ENCODE data around the gene ME1. TPM values are rescaled to one million over a fixed set of nuclear protein-coding genes. Genes with fewer than 3 reads are reported as not detected.

ME1 gene
- total RNA-seq, 1 donor from 2014 or later, result 2.6 TPM

GRCh38 chr6:83252719-83253118 is 178.1 kb downstream of the ME1 start:
- Histone ChIP-seq H3K27me3 (ENCODE audit: control insufficient read depth in 3 of 3, insufficient read depth in 3 of 3, low read length in 3 of 3) (no peaks in the 10 kb centered on the region), H3K4me1 (ENCODE audit: control insufficient read depth in 3 of 3, insufficient read depth in 3 of 3, low read length in 3 of 3) (no peaks in the 10 kb centered on the region), H3K9ac (ENCODE audit: low read depth in 1 of 3, low read length in 3 of 3) (no peak overlapping the region), H3K4me3 (ENCODE audit: low read length in 3 of 3) (no peak overlapping the region), H3K9me3 (ENCODE audit: control insufficient read depth in 3 of 3, low read length in 3 of 3) (no peaks in the 10 kb centered on the region), H3K27ac (ENCODE audit: low read depth, low read length) (no peak overlapping the region), H3K36me3 (ENCODE audit: control insufficient read depth in 3 of 3, insufficient read depth in 3 of 3, low read length in 3 of 3) (peaks cover 0 to 10% (median 6%) of the 10 kb centered on the region in 3 donors)

GRCh38 chr6:83250235-83250634 is 180.6 kb downstream of the ME1 start:
- Histone ChIP-seq H3K36me3 (ENCODE audit: control insufficient read depth in 3 of 3, insufficient read depth in 3 of 3, low read length in 3 of 3) (peaks cover 0 to 10% (median 6%) of the 10 kb centered on the region in 3 donors), H3K4me3 (ENCODE audit: low read length in 3 of 3) (no peak overlapping the region), H3K9me3 (ENCODE audit: control insufficient read depth in 3 of 3, low read length in 3 of 3) (no peaks in the 10 kb centered on the region), H3K27ac (ENCODE audit: low read depth, low read length) (no peak overlapping the region), H3K27me3 (ENCODE audit: control insufficient read depth in 3 of 3, insufficient read depth in 3 of 3, low read length in 3 of 3) (no peaks in the 10 kb centered on the region), H3K9ac (ENCODE audit: low read depth in 1 of 3, low read length in 3 of 3) (no peak overlapping the region), H3K4me1 (ENCODE audit: control insufficient read depth in 3 of 3, insufficient read depth in 3 of 3, low read length in 3 of 3) (no peaks in the 10 kb centered on the region)

- no peaks in the 10 kb centered on the region for H3K4me1 ChIP-seq (ENCODE audit: control insufficient read depth in 3 of 3, insufficient read depth in 3 of 3, low read length in 3 of 3)
- no peak overlapping the region for H3K4me3 ChIP-seq (ENCODE audit: low read length in 3 of 3)
- H3K36me3 ChIP-seq (ENCODE audit: control insufficient read depth in 3 of 3, insufficient read depth in 3 of 3, low read length in 3 of 3), result peaks cover 0 to 10% (median 4%) of the 10 kb centered on the region in 3 donors
- no peaks in the 10 kb centered on the region for H3K27me3 ChIP-seq (ENCODE audit: control insufficient read depth in 3 of 3, insufficient read depth in 3 of 3, low read length in 3 of 3)
- no peaks in the 10 kb centered on the region for H3K9me3 ChIP-seq (ENCODE audit: control insufficient read depth in 3 of 3, low read length in 3 of 3)
- no peak overlapping the region for H3K9ac ChIP-seq (ENCODE audit: low read depth in 1 of 3, low read length in 3 of 3)
- no peak overlapping the region for H3K27ac ChIP-seq (ENCODE audit: low read depth, low read length)
Measured at GRCh38 chr6:83247471-83247870, 183.4 kb downstream of the ME1 start.

GRCh38 chr6:83231146-83231545 is 199.7 kb downstream of the ME1 start:
- no peak overlapping the region for H3K4me3 ChIP-seq (ENCODE audit: low read length in 3 of 3)
- no peaks in the 10 kb centered on the region for H3K4me1 ChIP-seq (ENCODE audit: control insufficient read depth in 3 of 3, insufficient read depth in 3 of 3, low read length in 3 of 3)
- H3K9me3 ChIP-seq (ENCODE audit: control insufficient read depth in 3 of 3, low read length in 3 of 3), result no peaks in the 10 kb centered on the region
- H3K36me3 ChIP-seq (ENCODE audit: control insufficient read depth in 3 of 3, insufficient read depth in 3 of 3, low read length in 3 of 3), result peaks cover 0 to 7% (median 2%) of the 10 kb centered on the region in 3 donors
- H3K27me3 ChIP-seq (ENCODE audit: control insufficient read depth in 3 of 3, insufficient read depth in 3 of 3, low read length in 3 of 3), result no peaks in the 10 kb centered on the region
- H3K9ac ChIP-seq (ENCODE audit: low read depth in 1 of 3, low read length in 3 of 3), result no peak overlapping the region
- no peak overlapping the region for H3K27ac ChIP-seq (ENCODE audit: low read depth, low read length)

- Histone ChIP-seq H3K4me1 (ENCODE audit: control insufficient read depth in 3 of 3, insufficient read depth in 3 of 3, low read length in 3 of 3) (no peaks in the 10 kb centered on the region), H3K9me3 (ENCODE audit: control insufficient read depth in 3 of 3, low read length in 3 of 3) (no peaks in the 10 kb centered on the region), H3K9ac (ENCODE audit: low read depth in 1 of 3, low read length in 3 of 3) (no peak overlapping the region), H3K4me3 (ENCODE audit: low read length in 3 of 3) (no peak overlapping the region), H3K27me3 (ENCODE audit: control insufficient read depth in 3 of 3, insufficient read depth in 3 of 3, low read length in 3 of 3) (no peaks in the 10 kb centered on the region), H3K27ac (ENCODE audit: low read depth, low read length) (no peak overlapping the region), H3K36me3 (ENCODE audit: control insufficient read depth in 3 of 3, insufficient read depth in 3 of 3, low read length in 3 of 3) (peaks cover 0 to 7% (median 4%) of the 10 kb centered on the region in 3 donors)
Measured at GRCh38 chr6:83226517-83226916, 204.3 kb downstream of the ME1 start.

GRCh38 chr6:83221889-83222479 is 208.9 kb downstream of the ME1 start:
- H3K4me1 ChIP-seq (ENCODE audit: control insufficient read depth in 3 of 3, insufficient read depth in 3 of 3, low read length in 3 of 3), result no peaks in the 10 kb centered on the region
- H3K27ac ChIP-seq (ENCODE audit: low read depth, low read length), result no peak overlapping the region

GRCh38 chr6:83221276-83221675 is 209.6 kb downstream of the ME1 start:
- Histone ChIP-seq H3K9ac (ENCODE audit: low read depth in 1 of 3, low read length in 3 of 3) (no peak overlapping the region), H3K4me1 (ENCODE audit: control insufficient read depth in 3 of 3, insufficient read depth in 3 of 3, low read length in 3 of 3) (no peaks in the 10 kb centered on the region), H3K27me3 (ENCODE audit: control insufficient read depth in 3 of 3, insufficient read depth in 3 of 3, low read length in 3 of 3) (no peaks in the 10 kb centered on the region), H3K36me3 (ENCODE audit: control insufficient read depth in 3 of 3, insufficient read depth in 3 of 3, low read length in 3 of 3) (peaks cover 0 to 2% (median 0%) of the 10 kb centered on the region in 3 donors), H3K4me3 (ENCODE audit: low read length in 3 of 3) (no peak overlapping the region), H3K9me3 (ENCODE audit: control insufficient read depth in 3 of 3, low read length in 3 of 3) (no peaks in the 10 kb centered on the region), H3K27ac (ENCODE audit: low read depth, low read length) (no peak overlapping the region)

More at GRCh38 chr6:83221889-83222479, 208.9 kb downstream of the ME1 start:
- H3K4me3 ChIP-seq (ENCODE audit: low read length in 3 of 3), result no peak overlapping the region
- H3K27me3 ChIP-seq (ENCODE audit: control insufficient read depth in 3 of 3, insufficient read depth in 3 of 3, low read length in 3 of 3), result no peaks in the 10 kb centered on the region
- no peak overlapping the region for H3K9ac ChIP-seq (ENCODE audit: low read depth in 1 of 3, low read length in 3 of 3)
- peaks cover 0 to 2% (median 0%) of the 10 kb centered on the region in 3 donors for H3K36me3 ChIP-seq (ENCODE audit: control insufficient read depth in 3 of 3, insufficient read depth in 3 of 3, low read length in 3 of 3)
- H3K9me3 ChIP-seq (ENCODE audit: control insufficient read depth in 3 of 3, low read length in 3 of 3), result no peaks in the 10 kb centered on the region

GRCh38 chr6:83220121-83220520 is 210.7 kb downstream of the ME1 start:
- Histone ChIP-seq H3K36me3 (ENCODE audit: control insufficient read depth in 3 of 3, insufficient read depth in 3 of 3, low read length in 3 of 3) (peaks cover 0 to 2% (median 2%) of the 10 kb centered on the region in 3 donors), H3K9me3 (ENCODE audit: control insufficient read depth in 3 of 3, low read length in 3 of 3) (no peaks in the 10 kb centered on the region), H3K4me1 (ENCODE audit: control insufficient read depth in 3 of 3, insufficient read depth in 3 of 3, low read length in 3 of 3) (no peaks in the 10 kb centered on the region), H3K4me3 (ENCODE audit: low read length in 3 of 3) (no peak overlapping the region), H3K9ac (ENCODE audit: low read depth in 1 of 3, low read length in 3 of 3) (no peak overlapping the region), H3K27me3 (ENCODE audit: control insufficient read depth in 3 of 3, insufficient read depth in 3 of 3, low read length in 3 of 3) (no peaks in the 10 kb centered on the region), H3K27ac (ENCODE audit: low read depth, low read length) (no peak overlapping the region)

GRCh38 chr6:83218646-83219045 is 212.2 kb downstream of the ME1 start:
- Histone ChIP-seq H3K9me3 (ENCODE audit: control insufficient read depth in 3 of 3, low read length in 3 of 3) (no peaks in the 10 kb centered on the region), H3K4me3 (ENCODE audit: low read length in 3 of 3) (no peak overlapping the region), H3K9ac (ENCODE audit: low read depth in 1 of 3, low read length in 3 of 3) (no peak overlapping the region), H3K27ac (ENCODE audit: low read depth, low read length) (no peak overlapping the region), H3K36me3 (ENCODE audit: control insufficient read depth in 3 of 3, insufficient read depth in 3 of 3, low read length in 3 of 3) (peaks cover 0 to 2% (median 2%) of the 10 kb centered on the region in 3 donors), H3K27me3 (ENCODE audit: control insufficient read depth in 3 of 3, insufficient read depth in 3 of 3, low read length in 3 of 3) (no peaks in the 10 kb centered on the region), H3K4me1 (ENCODE audit: control insufficient read depth in 3 of 3, insufficient read depth in 3 of 3, low read length in 3 of 3) (no peaks in the 10 kb centered on the region)

- Histone ChIP-seq H3K4me3 (ENCODE audit: low read length in 3 of 3) (no peak overlapping the region), H3K9me3 (ENCODE audit: control insufficient read depth in 3 of 3, low read length in 3 of 3) (no peaks in the 10 kb centered on the region), H3K27me3 (ENCODE audit: control insufficient read depth in 3 of 3, insufficient read depth in 3 of 3, low read length in 3 of 3) (no peaks in the 10 kb centered on the region), H3K36me3 (ENCODE audit: control insufficient read depth in 3 of 3, insufficient read depth in 3 of 3, low read length in 3 of 3) (peaks cover 0 to 2% (median 0%) of the 10 kb centered on the region in 3 donors), H3K9ac (ENCODE audit: low read depth in 1 of 3, low read length in 3 of 3) (no peak overlapping the region), H3K27ac (ENCODE audit: low read depth, low read length) (no peak overlapping the region), H3K4me1 (ENCODE audit: control insufficient read depth in 3 of 3, insufficient read depth in 3 of 3, low read length in 3 of 3) (no peaks in the 10 kb centered on the region)
Measured at GRCh38 chr6:83216806-83217205, 214.0 kb downstream of the ME1 start.
